Esophagus squamous epithelium (tissue), 4 donors: ENCODE measurements around the gene C6orf62.

Experiments used
- CTCF ChIP-seq, 6 experiments: fragments of 450-650 bp in 4 of 6; fragments of 200-600 bp in 2 of 6; sonication (generic) in 2 of 6; IDR thresholded peaks; one replicate each; pipeline ENCODE4 v1.5.1; 2016 to 2019; ENCODE audit warnings: antibody characterized with exemption in 6 of 6, mild to moderate bottlenecking in 4 of 6, moderate library complexity in 4 of 6
- POLR2A ChIP-seq, 4 donors: fragments of 450-650 bp; IDR thresholded peaks; one replicate each; pipeline ENCODE4 v1.6.1; 2017; ENCODE audit warnings: antibody characterized with exemption in 4 of 4, mild to moderate bottlenecking in 4 of 4, moderate library complexity in 3 of 4

- TF ChIP-seq CTCF (IDR thresholded peaks at IDR 0.05) (no peak), POLR2A (IDR thresholded peaks at IDR 0.05) (no peak)
Observed at GRCh38 chr6:24738741-24739140, 19.8 kb upstream of the C6orf62 start.
